ENCODE data around the gene PP2D1.
"Not testable (repeated sequence)": the region's sequence is repeated elsewhere in the genome, so short reads cannot be mapped to it uniquely, and the experiment has no call there.

- not testable (repeated sequence) for TF ChIP-seq POLR2A, CTCF, POLR2AphosphoS5 (IDR thresholded peaks at IDR 0.05)
These were observed 19.9 kb upstream of the PP2D1 start for GRCh38 chr3:20031939-20032338.
